Panc1 (cell line): ENCODE results near the gene TFEC. TPM values are rescaled to one million over a fixed set of nuclear protein-coding genes. Genes with fewer than 3 reads are reported as not detected.

Source experiments
- ATAC-seq: fragments of 200-7000 bp; cut with Tn5 transposase; 2 replicates; pipeline ENCODE4 v1.9.1; 2020; ENCODE audit warnings: mild to moderate bottlenecking, moderate library complexity
- BruUV-seq: library from RNA; stranded (reverse); fragments of 400-500 nt; replicated peaks from 2 replicates; lab custom pipeline; 2021; lab: Mats Ljungman, UMichigan
- CTCF ChIA-PET: fragments of 300-600 bp; sonication (Branson Sonifier 250); formaldehyde crosslinking; loops from one replicate; lab custom pipeline; 2022; ENCODE audit warnings: antibody characterized with exemption; lab: Charles Lee
- POLR2A ChIA-PET: fragments of 300-600 bp; sonication (Branson Sonifier 250); formaldehyde crosslinking; loops from one replicate; lab custom pipeline; 2022; ENCODE audit warnings: antibody characterized with exemption; lab: Charles Lee
- DNase-seq: peaks from one replicate; pipeline ENCODE4 v3.0.0-alpha.2; 2010; ENCODE audit warnings: low read depth, low spot score
- H3K27ac ChIP-seq: 2 replicates; pipeline ENCODE4 v1.5.1; 2011; ENCODE audit warnings: mild to moderate bottlenecking, low read length, inconsistent platforms
- H3K27me3 ChIP-seq: fragments of 200-500 bp; sonication (Bioruptor generic); 2 replicates; pipeline ENCODE4 v1.6.0; 2014; ENCODE audit warnings: low read length, inconsistent platforms; ENCODE audit not compliant: control insufficient read depth, insufficient read depth
- H3K36me3 ChIP-seq: fragments of 200-500 bp; sonication (Bioruptor generic); 2 replicates; pipeline ENCODE4 v1.5.1; 2014; ENCODE audit warnings: inconsistent platforms, mild to moderate bottlenecking, low read length, moderate library complexity; ENCODE audit not compliant: control insufficient read depth, insufficient read depth
- H3K4me1 ChIP-seq: 2 replicates; pipeline ENCODE4 v1.5.1; 2011; ENCODE audit warnings: inconsistent platforms, mild to moderate bottlenecking, low read length, moderate library complexity; ENCODE audit not compliant: control insufficient read depth, insufficient read depth
- H3K4me3 ChIP-seq, 2 experiments: 2 replicates each; pipeline ENCODE4 v1.5.1; 2011 to 2012; ENCODE audit warnings: low read depth in 2 of 2, low read length in 2 of 2, mild to moderate bottlenecking in 2 of 2, inconsistent platforms in 1 of 2, moderate library complexity in 1 of 2
- H3K9me3 ChIP-seq: fragments of 200-500 bp; sonication (Bioruptor generic); 2 replicates; pipeline ENCODE4 v1.5.1; 2014; ENCODE audit warnings: low read depth, mild to moderate bottlenecking, inconsistent platforms, low read length, moderate library complexity; ENCODE audit not compliant: control insufficient read depth, insufficient read depth
- CTCF ChIP-seq: fragments of 450-650 bp; IDR thresholded peaks from 2 replicates; pipeline ENCODE4 v1.5.1; 2017; ENCODE audit warnings: mild to moderate bottlenecking
- POLR2AphosphoS5 ChIP-seq: IDR thresholded peaks from 2 replicates; pipeline ENCODE4 v1.6.1; 2012; ENCODE audit warnings: mild to moderate bottlenecking, low read depth, low read length, moderate library complexity
- SIN3A ChIP-seq: IDR thresholded peaks from 2 replicates; pipeline ENCODE4 v1.6.1; 2012; ENCODE audit warnings: low read depth, mild to moderate bottlenecking, low read length, moderate library complexity, borderline replicate concordance; ENCODE audit not compliant: insufficient read depth
- TCF7L2 ChIP-seq: IDR thresholded peaks from 2 replicates; pipeline ENCODE4 v1.6.1; 2011; ENCODE audit warnings: mild to moderate bottlenecking, low read depth, low read length, inconsistent platforms
- in situ Hi-C: cut with HindIII; loops from 2 replicates; pipeline ENCODE4 v1.10.0; 2016; ENCODE audit warnings: low sequenced_read_pairs, low pct_unique_long_range_greater_than_20kb
- intact Hi-C: fragments of 100-400 bp; cut with micrococcal nuclease; formaldehyde crosslinking; loops from one replicate; pipeline ENCODE4 v1.10.0; 2022; ENCODE audit not compliant: unreplicated experiment
- total RNA-seq: library from RNA; stranded (reverse); gene quantifications from one replicate; pipeline ENCODE4 v1.2.1, GENCODE V29; 2021; ENCODE audit not compliant: unreplicated experiment
- TF ChIP-seq, protein P1 (sequence below), 2 experiments: IDR thresholded peaks; 2 replicates each; pipeline ENCODE4 v1.6.1; 2011 to 2012; ENCODE audit warnings: low read depth in 2 of 2, control low read depth in 1 of 2, low read length in 1 of 2, mild to moderate bottlenecking in 1 of 2, moderate library complexity in 1 of 2; ENCODE audit not compliant: insufficient read depth in 1 of 2

The TFEC gene
- total RNA-seq, 1 experiment from 2014 or later, result not detected

- Histone ChIP-seq H3K4me1 (no peaks in the 10 kb centered on the region), H3K36me3 (no peaks in the 10 kb centered on the region), H3K27ac (no peak overlapping the region), H3K9me3 (no peaks in the 10 kb centered on the region), H3K4me3 (no peak overlapping the region), H3K27me3 (no peaks in the 10 kb centered on the region; the same call in 1 of the 2 replicates)
- in situ Hi-C loops (no loop called here), intact Hi-C loops (no loop called here)
- DNase-seq, result no peak
- ATAC-seq, result no peak
- ChIA-PET POLR2A (no interaction called here), CTCF (no interaction called here)
- no peak for TF ChIP-seq TCF7L2
- TF ChIP-seq POLR2AphosphoS5, result no peak
- TF ChIP-seq CTCF, result no peak
- TF ChIP-seq SIN3A, result no peak
- TF ChIP-seq, protein P1, sequence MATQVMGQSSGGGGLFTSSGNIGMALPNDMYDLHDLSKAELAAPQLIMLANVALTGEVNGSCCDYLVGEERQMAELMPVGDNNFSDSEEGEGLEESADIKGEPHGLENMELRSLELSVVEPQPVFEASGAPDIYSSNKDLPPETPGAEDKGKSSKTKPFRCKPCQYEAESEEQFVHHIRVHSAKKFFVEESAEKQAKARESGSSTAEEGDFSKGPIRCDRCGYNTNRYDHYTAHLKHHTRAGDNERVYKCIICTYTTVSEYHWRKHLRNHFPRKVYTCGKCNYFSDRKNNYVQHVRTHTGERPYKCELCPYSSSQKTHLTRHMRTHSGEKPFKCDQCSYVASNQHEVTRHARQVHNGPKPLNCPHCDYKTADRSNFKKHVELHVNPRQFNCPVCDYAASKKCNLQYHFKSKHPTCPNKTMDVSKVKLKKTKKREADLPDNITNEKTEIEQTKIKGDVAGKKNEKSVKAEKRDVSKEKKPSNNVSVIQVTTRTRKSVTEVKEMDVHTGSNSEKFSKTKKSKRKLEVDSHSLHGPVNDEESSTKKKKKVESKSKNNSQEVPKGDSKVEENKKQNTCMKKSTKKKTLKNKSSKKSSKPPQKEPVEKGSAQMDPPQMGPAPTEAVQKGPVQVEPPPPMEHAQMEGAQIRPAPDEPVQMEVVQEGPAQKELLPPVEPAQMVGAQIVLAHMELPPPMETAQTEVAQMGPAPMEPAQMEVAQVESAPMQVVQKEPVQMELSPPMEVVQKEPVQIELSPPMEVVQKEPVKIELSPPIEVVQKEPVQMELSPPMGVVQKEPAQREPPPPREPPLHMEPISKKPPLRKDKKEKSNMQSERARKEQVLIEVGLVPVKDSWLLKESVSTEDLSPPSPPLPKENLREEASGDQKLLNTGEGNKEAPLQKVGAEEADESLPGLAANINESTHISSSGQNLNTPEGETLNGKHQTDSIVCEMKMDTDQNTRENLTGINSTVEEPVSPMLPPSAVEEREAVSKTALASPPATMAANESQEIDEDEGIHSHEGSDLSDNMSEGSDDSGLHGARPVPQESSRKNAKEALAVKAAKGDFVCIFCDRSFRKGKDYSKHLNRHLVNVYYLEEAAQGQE (IDR thresholded peaks at IDR 0.05; ENCODE audit: insufficient read depth in 1 of 2, low read depth in 2 of 2, low read length in 1 of 2), result no peak
- no TSS peak for BruUV-seq
Observed at GRCh38 chr7:116071629-116072028, 41.1 kb upstream of the TFEC start.

- in situ Hi-C loops, result no loop called here
- intact Hi-C loops, result no loop called here
- no peak for DNase-seq
- BruUV-seq, result no TSS peak
- Histone ChIP-seq H3K4me3 (no peak overlapping the region), H3K27me3 (no peaks in the 10 kb centered on the region; the same call in 1 of the 2 replicates), H3K36me3 (no peaks in the 10 kb centered on the region), H3K27ac (no peak overlapping the region), H3K4me1 (no peaks in the 10 kb centered on the region), H3K9me3 (no peaks in the 10 kb centered on the region)
- no peak for ATAC-seq
- no peak for TF ChIP-seq SIN3A
- no peak for TF ChIP-seq CTCF
- no peak for TF ChIP-seq POLR2AphosphoS5
- TF ChIP-seq TCF7L2, result no peak
- TF ChIP-seq, protein P1 (IDR thresholded peaks at IDR 0.05; ENCODE audit: insufficient read depth in 1 of 2, low read depth in 2 of 2, low read length in 1 of 2), result no peak
- POLR2A ChIA-PET, result no interaction called here
- CTCF ChIA-PET, result no interaction called here
Observed at GRCh38 chr7:116064179-116064578, 33.6 kb upstream of the TFEC start.
